SK-N-SH (cell line): ENCODE measurements around the gene ACVR2B. TPM values are rescaled to one million over a fixed set of nuclear protein-coding genes. Genes with fewer than 3 reads are reported as not detected.

Experiments used
- CTCF ChIA-PET: fragments of 300-600, 350-600 bp; formaldehyde crosslinking; extraction: SDS; loops from one replicate; lab custom pipeline; 2021; lab: Yijun Ruan, JAX
- POLR2A ChIA-PET: fragments of 350-600 bp; sonication (Branson Sonifier 250); formaldehyde crosslinking; extraction: SDS; loops from one replicate; lab custom pipeline; 2020; ENCODE audit warnings: antibody characterized with exemption, inconsistent platforms; lab: Yijun Ruan, JAX
- DNase-seq: peaks from one replicate; pipeline ENCODE4 v3.0.0; 2012
- H2AFZ ChIP-seq: fragments of 200-600 bp; sonication (generic); 2 replicates; pipeline ENCODE4 v1.8.1; 2016; ENCODE audit warnings: antibody characterized with exemption, mild to moderate bottlenecking, low read depth
- H3F3A ChIP-seq: fragments of 200-600 bp; sonication (generic); replicated peaks from 2 replicates; pipeline ENCODE3; 2016; ENCODE audit warnings: antibody characterized with exemption, mild to moderate bottlenecking; ENCODE audit not compliant: insufficient read depth
- H3K27ac ChIP-seq, 2 experiments: fragments of 200-500 bp in 1 of 2; fragments of 200-600 bp in 1 of 2; sonication (Bioruptor generic) in 1 of 2; sonication (generic), shearing (Covaris generic) in 1 of 2; 2 replicates each; pipeline versions ENCODE4 v1.5.1 to v1.6.1; 2014 to 2016; ENCODE audit warnings: low read depth in 2 of 2, inconsistent platforms in 1 of 2, low read length in 1 of 2, mild to moderate bottlenecking in 1 of 2, mixed read lengths in 1 of 2
- H3K27me3 ChIP-seq: fragments of 200-600 bp; sonication (generic), shearing (Covaris generic); 2 replicates; pipeline ENCODE4 v1.6.1; 2016; ENCODE audit warnings: mixed run types; ENCODE audit not compliant: insufficient read depth
- H3K36me3 ChIP-seq, 2 experiments: fragments of 200-500 bp in 1 of 2; fragments of 200-600 bp in 1 of 2; sonication (Bioruptor generic) in 1 of 2; sonication (generic) in 1 of 2; replicated peaks in 1 of 2; 2 replicates each; pipeline versions ENCODE3 to v1.5.1; 2014 to 2016; ENCODE audit warnings: low read length in 1 of 2, mild to moderate bottlenecking in 1 of 2; ENCODE audit not compliant: insufficient read depth in 2 of 2, control insufficient read depth in 1 of 2
- H3K4me1 ChIP-seq, 2 experiments: fragments of 200-500 bp in 1 of 2; fragments of 200-600 bp in 1 of 2; sonication (Bioruptor generic) in 1 of 2; sonication (generic), shearing (Covaris generic) in 1 of 2; 2 replicates each; pipeline versions ENCODE4 v1.5.1 to v1.6.1; 2014 to 2016; ENCODE audit warnings: low read depth in 1 of 2, low read length in 1 of 2, mixed run types in 1 of 2; ENCODE audit not compliant: insufficient read depth in 2 of 2, control insufficient read depth in 1 of 2
- H3K4me2 ChIP-seq: fragments of 200-600 bp; sonication (generic), shearing (Covaris generic); 2 replicates; pipeline ENCODE4 v1.6.1; 2017; ENCODE audit warnings: mixed run types
- H3K4me3 ChIP-seq, 2 experiments: fragments of 200-500 bp in 1 of 2; fragments of 200-600 bp in 1 of 2; sonication (Bioruptor generic) in 1 of 2; sonication (generic), shearing (Covaris generic) in 1 of 2; 2 replicates each; pipeline versions ENCODE4 v1.5.1 to v1.8.1; 2014 to 2016; ENCODE audit warnings: low read depth in 2 of 2, inconsistent platforms in 1 of 2, low read length in 1 of 2, mild to moderate bottlenecking in 1 of 2, mixed read lengths in 1 of 2, moderate library complexity in 1 of 2
- H3K79me2 ChIP-seq: fragments of 200-600 bp; sonication (generic); 2 replicates; pipeline ENCODE4 v1.8.1; 2017; ENCODE audit warnings: mild to moderate bottlenecking; ENCODE audit not compliant: insufficient read depth
- H3K9ac ChIP-seq: fragments of 200-600 bp; sonication (generic); 2 replicates; pipeline ENCODE4 v1.6.1; 2017; ENCODE audit warnings: mixed run types
- H3K9me2 ChIP-seq: fragments of 200-600 bp; sonication (generic); 2 replicates; pipeline ENCODE4 v1.6.1; 2017; ENCODE audit warnings: mixed run types
- H3K9me3 ChIP-seq: fragments of 200-600 bp; sonication (generic); 2 replicates; pipeline ENCODE4 v1.6.1; 2017; ENCODE audit warnings: mixed run types, mild to moderate bottlenecking, moderate library complexity
- H4K20me1 ChIP-seq: fragments of 200-600 bp; sonication (generic); 2 replicates; pipeline ENCODE4 v1.6.1; 2017; ENCODE audit warnings: mild to moderate bottlenecking, mixed run types; ENCODE audit not compliant: insufficient read depth
- CHD2 ChIP-seq: fragments of 150-350 bp; IDR thresholded peaks from 2 replicates; pipeline ENCODE4 v1.6.1; 2018; ENCODE audit warnings: low read length; ENCODE audit not compliant: partially characterized antibody
- ELF1 ChIP-seq: IDR thresholded peaks from 2 replicates; pipeline ENCODE4 v1.4.0; 2012
- FOSL2 ChIP-seq: IDR thresholded peaks from 2 replicates; pipeline ENCODE4 v1.4.0; 2012; ENCODE audit warnings: low read depth, mild to moderate bottlenecking, moderate library complexity, borderline replicate concordance
- FOXJ3 ChIP-seq: sonication (generic); formaldehyde crosslinking; IDR thresholded peaks from 2 replicates; pipeline ENCODE4 v1.5.1; 2020; ENCODE audit warnings: mild to moderate bottlenecking, missing genetic modification reagents
- MEF2A ChIP-seq: IDR thresholded peaks from 2 replicates; pipeline ENCODE4 v1.4.0; 2012; ENCODE audit warnings: low read depth, borderline replicate concordance
- MXI1 ChIP-seq: IDR thresholded peaks from 2 replicates; pipeline ENCODE4 v1.6.1; 2012; ENCODE audit warnings: mild to moderate bottlenecking, low read depth, low read length, improper control_type of control experiment
- NFIC ChIP-seq: IDR thresholded peaks from 2 replicates; pipeline ENCODE4 v1.4.0; 2012; ENCODE audit warnings: borderline replicate concordance
- POLR2AphosphoS5 ChIP-seq: IDR thresholded peaks from 2 replicates; pipeline ENCODE4 v1.6.1; 2012; ENCODE audit warnings: low read depth, low read length
- RAD21 ChIP-seq: IDR thresholded peaks from 2 replicates; pipeline ENCODE4 v1.6.1; 2012; ENCODE audit warnings: mild to moderate bottlenecking, low read length
- RCOR1 ChIP-seq: fragments of 150-350 bp; IDR thresholded peaks from 2 replicates; pipeline ENCODE4 v1.6.1; 2017; ENCODE audit warnings: antibody characterized with exemption, low read length
- RFX5 ChIP-seq: IDR thresholded peaks from 2 replicates; pipeline ENCODE4 v1.6.1; 2012; ENCODE audit warnings: mild to moderate bottlenecking, improper control_type of control experiment, low read length
- TAF1 ChIP-seq: IDR thresholded peaks from 2 replicates; pipeline ENCODE4 v1.6.1; 2012; ENCODE audit warnings: low read depth, mild to moderate bottlenecking, low read length, moderate library complexity, borderline replicate concordance
- TCF12 ChIP-seq: IDR thresholded peaks from 2 replicates; pipeline ENCODE4 v1.4.0; 2012
- WGBS: methylation state at CpG from one replicate; pipeline ENCODE4 v1.1.6; 2017; ENCODE audit warnings: low lambda C conversion rate; 5-methylcytosine and 5-hydroxymethylcytosine counted together
- polyA plus RNA-seq, 3 experiments: library from polyadenylated mRNA; depleted of rRNA; stranded (reverse); fragments of >200 nt; gene quantifications; 2 replicates each; pipeline ENCODE4 v1.2.3, GENCODE V29; 2012
- TF ChIP-seq, protein P1 (sequence below): IDR thresholded peaks from 2 replicates; pipeline ENCODE4 v1.4.0; 2012; ENCODE audit warnings: low read depth, borderline replicate concordance
- TF ChIP-seq, protein P2 (sequence below): fragments of 150-350 bp; IDR thresholded peaks from 2 replicates; pipeline ENCODE4 v1.6.1; 2017; ENCODE audit warnings: antibody characterized with exemption, low read length, low read depth, borderline replicate concordance
- TF ChIP-seq, protein P3 (sequence below): IDR thresholded peaks from 2 replicates; pipeline ENCODE4; 2012
- TF ChIP-seq, protein P4 (sequence below): IDR thresholded peaks from 2 replicates; pipeline ENCODE4 v1.6.1; 2012; ENCODE audit warnings: mild to moderate bottlenecking, low read depth, low read length, moderate library complexity

ACVR2B gene
- polyA plus RNA-seq, 1 of the 3 experiments (the other 2 are of a cell fraction), result 1.4 TPM

DNA sequence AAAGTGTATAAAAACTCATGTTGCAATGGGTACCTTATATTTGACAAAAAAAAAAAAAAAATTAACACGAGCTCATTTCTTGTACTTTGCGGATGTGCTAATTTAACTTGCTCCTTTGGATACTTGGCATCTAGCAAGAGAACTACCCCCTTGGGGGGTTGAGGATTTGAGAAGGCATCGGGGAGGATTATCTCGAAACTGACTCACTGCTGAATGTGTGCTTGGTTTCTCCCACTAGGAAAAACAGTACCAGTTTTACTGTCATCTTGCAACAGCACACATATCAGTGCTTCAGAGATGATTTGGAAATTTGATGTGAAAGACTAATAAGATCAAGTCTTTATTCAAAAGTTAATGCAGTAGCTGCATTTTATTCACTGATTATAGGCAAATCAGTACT is 43.3 kb downstream of the ACVR2B start:
- H2AFZ ChIP-seq, result peak overlapping the region; percentile 88; the same call in 1 of the 2 replicates
- peaks cover 18% of the 10 kb centered on the region for H3K79me2 ChIP-seq
- no peak for DNase-seq
- peaks cover 7% of the 10 kb centered on the region for H3F3A ChIP-seq
- TF ChIP-seq FOSL2 (no peak), MXI1 (no peak), RAD21 (no peak), CHD2 (no peak), TCF12 (no peak), POLR2AphosphoS5 (no peak), RFX5 (no peak), TAF1 (no peak)
- TF ChIP-seq, protein P1, sequence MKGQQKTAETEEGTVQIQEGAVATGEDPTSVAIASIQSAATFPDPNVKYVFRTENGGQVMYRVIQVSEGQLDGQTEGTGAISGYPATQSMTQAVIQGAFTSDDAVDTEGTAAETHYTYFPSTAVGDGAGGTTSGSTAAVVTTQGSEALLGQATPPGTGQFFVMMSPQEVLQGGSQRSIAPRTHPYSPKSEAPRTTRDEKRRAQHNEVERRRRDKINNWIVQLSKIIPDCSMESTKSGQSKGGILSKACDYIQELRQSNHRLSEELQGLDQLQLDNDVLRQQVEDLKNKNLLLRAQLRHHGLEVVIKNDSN, result no peak
- TF ChIP-seq, protein P2, sequence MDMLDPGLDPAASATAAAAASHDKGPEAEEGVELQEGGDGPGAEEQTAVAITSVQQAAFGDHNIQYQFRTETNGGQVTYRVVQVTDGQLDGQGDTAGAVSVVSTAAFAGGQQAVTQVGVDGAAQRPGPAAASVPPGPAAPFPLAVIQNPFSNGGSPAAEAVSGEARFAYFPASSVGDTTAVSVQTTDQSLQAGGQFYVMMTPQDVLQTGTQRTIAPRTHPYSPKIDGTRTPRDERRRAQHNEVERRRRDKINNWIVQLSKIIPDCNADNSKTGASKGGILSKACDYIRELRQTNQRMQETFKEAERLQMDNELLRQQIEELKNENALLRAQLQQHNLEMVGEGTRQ, result no peak
- TF ChIP-seq, protein P3, sequence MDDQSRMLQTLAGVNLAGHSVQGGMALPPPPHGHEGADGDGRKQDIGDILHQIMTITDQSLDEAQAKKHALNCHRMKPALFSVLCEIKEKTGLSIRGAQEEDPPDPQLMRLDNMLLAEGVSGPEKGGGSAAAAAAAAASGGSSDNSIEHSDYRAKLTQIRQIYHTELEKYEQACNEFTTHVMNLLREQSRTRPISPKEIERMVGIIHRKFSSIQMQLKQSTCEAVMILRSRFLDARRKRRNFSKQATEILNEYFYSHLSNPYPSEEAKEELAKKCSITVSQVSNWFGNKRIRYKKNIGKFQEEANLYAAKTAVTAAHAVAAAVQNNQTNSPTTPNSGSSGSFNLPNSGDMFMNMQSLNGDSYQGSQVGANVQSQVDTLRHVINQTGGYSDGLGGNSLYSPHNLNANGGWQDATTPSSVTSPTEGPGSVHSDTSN, result no peak
- TF ChIP-seq, all 33 proteins: peak for 0
- H3K9me2 ChIP-seq, result no peaks in the 10 kb centered on the region
- no peaks in the 10 kb centered on the region for H4K20me1 ChIP-seq
- peak overlapping the region; percentile 55 to 75 for H3K4me3 ChIP-seq
- H3K27ac ChIP-seq, result no peak overlapping the region; a peak in 1 of 4 replicates
- peaks cover 0 to 4% of the 10 kb centered on the region in 2 experiments; a peak in 3 of 4 replicates for H3K4me1 ChIP-seq
- H3K36me3 ChIP-seq, result peaks cover 18 to 25% of the 10 kb centered on the region in 2 experiments
- peak overlapping the region; percentile 62 for H3K9ac ChIP-seq
- ChIA-PET CTCF (interaction anchor here (0.6 to 5.1 kb wide), 30 partner anchors 10 to 791 kb away, joined by 3 to 54 read pairs (median 6); no protein-coding TSS in a partner anchor), POLR2A (interaction anchor here (0.9 kb wide), 1 partner anchor 792 kb away, joined by 4 read pairs; no protein-coding TSS in a partner anchor)
- peak overlapping the region; percentile 72 for H3K4me2 ChIP-seq
- H3K9me3 ChIP-seq, result no peaks in the 10 kb centered on the region
- H3K27me3 ChIP-seq, result no peaks in the 10 kb centered on the region
- WGBS, result 61% methylated on average over 4 of the region's 4 CpGs

DNA sequence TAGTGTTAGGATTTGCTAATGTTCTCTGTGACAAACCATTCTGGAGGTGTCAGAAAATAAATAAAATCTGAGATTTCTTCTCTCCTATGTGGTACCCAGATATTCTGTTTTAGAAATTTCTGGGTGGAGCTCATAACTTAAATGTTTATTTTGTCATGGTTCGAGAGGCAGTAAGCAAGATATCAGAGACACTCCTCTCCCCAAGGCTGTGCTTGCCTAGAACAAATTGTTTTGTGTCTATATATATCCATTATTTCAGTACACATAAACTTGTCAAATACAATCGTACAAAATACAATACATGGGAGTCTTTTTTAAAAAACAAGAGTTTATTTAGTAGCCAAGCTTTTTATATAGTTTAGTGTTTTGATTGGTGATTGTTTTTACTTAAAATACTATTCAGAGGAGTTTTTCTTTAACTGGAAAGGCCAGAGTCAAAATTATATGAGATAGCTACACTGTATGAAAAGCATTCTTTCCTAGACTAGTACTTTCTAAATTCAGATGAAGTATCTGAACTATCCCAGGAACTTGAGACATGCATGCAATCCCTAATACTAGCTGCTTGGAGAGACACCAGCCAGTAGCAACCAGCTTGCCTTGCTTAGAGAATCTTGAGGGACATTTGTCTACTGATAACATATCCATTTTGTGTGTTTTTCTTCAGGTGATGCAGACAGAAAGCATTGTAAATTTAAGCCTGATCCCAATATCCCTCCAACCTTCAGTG is 47.2 kb downstream of the ACVR2B start:
- Histone ChIP-seq H4K20me1 (no peaks in the 10 kb centered on the region), H3F3A (peaks cover 3% of the 10 kb centered on the region), H3K4me2 (no peak overlapping the region), H2AFZ (no peak overlapping the region), H3K4me3 (no peak overlapping the region), H3K36me3 (peaks cover 35 to 48% of the 10 kb centered on the region in 2 experiments), H3K9ac (no peak overlapping the region), H3K9me2 (no peaks in the 10 kb centered on the region), H3K4me1 (peaks cover 0 to 4% of the 10 kb centered on the region in 2 experiments; a peak in 3 of 4 replicates), H3K27ac (no peak overlapping the region), H3K27me3 (no peaks in the 10 kb centered on the region), H3K9me3 (no peaks in the 10 kb centered on the region), H3K79me2 (peaks cover 18% of the 10 kb centered on the region)
- ChIA-PET POLR2A (no interaction called here), CTCF (interaction anchor here (0.8 to 3.1 kb wide), 8 partner anchors 21 to 787 kb away, joined by 3 to 16 read pairs (median 4); no protein-coding TSS in a partner anchor)
- DNase-seq, result no peak
- WGBS, result 86% methylated on average over 2 of the region's 2 CpGs
- TF ChIP-seq ELF1 (no peak), MXI1 (no peak), MEF2A (no peak), POLR2AphosphoS5 (no peak), RCOR1 (no peak), FOSL2 (no peak), RAD21 (no peak), FOXJ3 (CRISPR knock-in tag) (no peak), NFIC (no peak)
- TF ChIP-seq, protein P4, sequence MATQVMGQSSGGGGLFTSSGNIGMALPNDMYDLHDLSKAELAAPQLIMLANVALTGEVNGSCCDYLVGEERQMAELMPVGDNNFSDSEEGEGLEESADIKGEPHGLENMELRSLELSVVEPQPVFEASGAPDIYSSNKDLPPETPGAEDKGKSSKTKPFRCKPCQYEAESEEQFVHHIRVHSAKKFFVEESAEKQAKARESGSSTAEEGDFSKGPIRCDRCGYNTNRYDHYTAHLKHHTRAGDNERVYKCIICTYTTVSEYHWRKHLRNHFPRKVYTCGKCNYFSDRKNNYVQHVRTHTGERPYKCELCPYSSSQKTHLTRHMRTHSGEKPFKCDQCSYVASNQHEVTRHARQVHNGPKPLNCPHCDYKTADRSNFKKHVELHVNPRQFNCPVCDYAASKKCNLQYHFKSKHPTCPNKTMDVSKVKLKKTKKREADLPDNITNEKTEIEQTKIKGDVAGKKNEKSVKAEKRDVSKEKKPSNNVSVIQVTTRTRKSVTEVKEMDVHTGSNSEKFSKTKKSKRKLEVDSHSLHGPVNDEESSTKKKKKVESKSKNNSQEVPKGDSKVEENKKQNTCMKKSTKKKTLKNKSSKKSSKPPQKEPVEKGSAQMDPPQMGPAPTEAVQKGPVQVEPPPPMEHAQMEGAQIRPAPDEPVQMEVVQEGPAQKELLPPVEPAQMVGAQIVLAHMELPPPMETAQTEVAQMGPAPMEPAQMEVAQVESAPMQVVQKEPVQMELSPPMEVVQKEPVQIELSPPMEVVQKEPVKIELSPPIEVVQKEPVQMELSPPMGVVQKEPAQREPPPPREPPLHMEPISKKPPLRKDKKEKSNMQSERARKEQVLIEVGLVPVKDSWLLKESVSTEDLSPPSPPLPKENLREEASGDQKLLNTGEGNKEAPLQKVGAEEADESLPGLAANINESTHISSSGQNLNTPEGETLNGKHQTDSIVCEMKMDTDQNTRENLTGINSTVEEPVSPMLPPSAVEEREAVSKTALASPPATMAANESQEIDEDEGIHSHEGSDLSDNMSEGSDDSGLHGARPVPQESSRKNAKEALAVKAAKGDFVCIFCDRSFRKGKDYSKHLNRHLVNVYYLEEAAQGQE, result no peak
- TF ChIP-seq, protein P1, result no peak
